ENCODE data around the gene LRRN2. TPM values are rescaled to one million over a fixed set of nuclear protein-coding genes. Genes with fewer than 3 reads are reported as not detected.

Gene LRRN2
- total and polyA plus RNA-seq, 2 of the 8 experiments (the other 6 are each of a cell fraction or from before 2014, with no cell fraction given): 1.8 to 2.3 TPM

GRCh38 chr1:204680461-204680860, 5.1 kb downstream of the LRRN2 start (continued):
- TF ChIP-seq TAF7 (optimal IDR thresholded peaks at IDR 0.05; ENCODE audit: borderline replicate concordance, low read depth, low read length): no peak
- TF ChIP-seq SP4 (IDR thresholded peaks at IDR 0.05; ENCODE audit: low read length): no peak
- no peak for TF ChIP-seq SIX5 (IDR thresholded peaks at IDR 0.05; ENCODE audit: low read depth, low read length)
- no peak for TF ChIP-seq ATF2 (IDR thresholded peaks at IDR 0.05; ENCODE audit: low read length)
- no peak for TF ChIP-seq KDM1A (IDR thresholded peaks at IDR 0.05; ENCODE audit: borderline replicate concordance, low read length)
